Ascending aorta (tissue), 2 donors: Measurements from ENCODE around the gene KLF15. TPM values are rescaled to one million over a fixed set of nuclear protein-coding genes. Genes with fewer than 3 reads are reported as not detected.

ENCODE experiments used
- DNase-seq, 2 donors: peaks; one replicate each; pipeline ENCODE4 v3.0.0-alpha.2; 2019; ENCODE audit warnings: low spot score in 2 of 2
- H3K27ac ChIP-seq, 2 donors: fragments of 200-600 bp; sonication (generic); one replicate each; pipeline ENCODE4 v1.5.1; 2016 to 2017; ENCODE audit warnings: mild to moderate bottlenecking in 1 of 2
- H3K27me3 ChIP-seq: fragments of 200-600 bp; sonication (generic); one replicate; pipeline ENCODE4 v1.5.1; 2017
- H3K36me3 ChIP-seq, 2 donors: fragments of 200-600 bp; sonication (generic); one replicate each; pipeline ENCODE4 v1.5.1; 2016
- H3K4me1 ChIP-seq, 2 donors: fragments of 200-600 bp; sonication (generic); one replicate each; pipeline ENCODE4 v1.5.1; 2016 to 2017; ENCODE audit warnings: mild to moderate bottlenecking in 1 of 2
- H3K4me3 ChIP-seq, 2 donors: fragments of 200-600 bp; sonication (generic); one replicate each; pipeline ENCODE4 v1.5.1; 2016 to 2017; ENCODE audit warnings: mild to moderate bottlenecking in 1 of 2
- H3K9me3 ChIP-seq, 2 donors: fragments of 200-600 bp; sonication (generic); one replicate each; pipeline ENCODE4 v1.5.1; 2016
- CTCF ChIP-seq, 3 experiments: fragments of 200-600 bp in 2 of 3; fragments of 450-650 bp in 1 of 3; sonication (generic) in 2 of 3; IDR thresholded peaks; one replicate each; pipeline ENCODE4 v1.5.1; 2016 to 2019; ENCODE audit warnings: antibody characterized with exemption in 3 of 3, mild to moderate bottlenecking in 1 of 3, moderate library complexity in 1 of 3
- intact Hi-C: fragments of 100-400 bp; cut with DNase I; formaldehyde crosslinking; loops from one replicate; pipeline ENCODE4 v1.15.1; 2023
- total RNA-seq: library from RNA; depleted of rRNA; stranded (reverse); fragments of >200 nt; gene quantifications from one replicate; pipeline ENCODE4 v1.1.0, GENCODE V29; 2016

KLF15 gene
- total RNA-seq, 1 donor from 2014 or later: 74.0 TPM

GRCh38 chr3:126321490-126321889 lies 35.7 kb downstream of the KLF15 start:
- no peaks in the 10 kb centered on the region for H3K36me3 ChIP-seq
- no peak overlapping the region for H3K27ac ChIP-seq
- TF ChIP-seq CTCF (IDR thresholded peaks at IDR 0.05): no peak
- intact Hi-C loops: no loop called here
- H3K4me1 ChIP-seq: no peaks in the 10 kb centered on the region
- H3K4me3 ChIP-seq: no peak overlapping the region
- DNase-seq: peak in 1 of 2 donors; percentile 37
- H3K27me3 ChIP-seq: no peaks in the 10 kb centered on the region
- H3K9me3 ChIP-seq: peaks cover 0 to 9% of the 10 kb centered on the region in 2 donors

- peaks cover 0 to 5% of the 10 kb centered on the region in 2 donors for H3K9me3 ChIP-seq
- H3K27ac ChIP-seq: no peak overlapping the region
- H3K27me3 ChIP-seq: no peaks in the 10 kb centered on the region
- no peaks in the 10 kb centered on the region for H3K4me1 ChIP-seq
- no peak for TF ChIP-seq CTCF (IDR thresholded peaks at IDR 0.05)
- H3K36me3 ChIP-seq: no peaks in the 10 kb centered on the region
- intact Hi-C loops: no loop called here
- H3K4me3 ChIP-seq: no peak overlapping the region
- DNase-seq: peak in 1 of 2 donors; percentile 52
Measured at GRCh38 chr3:126320517-126321293, 36.5 kb downstream of the KLF15 start.

GRCh38 chr3:126319701-126320295 lies 37.4 kb downstream of the KLF15 start:
- no peak overlapping the region for H3K27ac ChIP-seq
- no peak for TF ChIP-seq CTCF (IDR thresholded peaks at IDR 0.05)
- peak in 1 of 2 donors; percentile 41 for DNase-seq
- no peaks in the 10 kb centered on the region for H3K4me1 ChIP-seq
- H3K4me3 ChIP-seq: no peak overlapping the region
- intact Hi-C loops: no loop called here
- H3K27me3 ChIP-seq: no peaks in the 10 kb centered on the region
- peaks cover 0 to 5% of the 10 kb centered on the region in 2 donors for H3K9me3 ChIP-seq
- H3K36me3 ChIP-seq: no peaks in the 10 kb centered on the region

GRCh38 chr3:126317029-126317996 lies 39.9 kb downstream of the KLF15 start:
- no peak overlapping the region for H3K27ac ChIP-seq
- H3K36me3 ChIP-seq: no peaks in the 10 kb centered on the region
- intact Hi-C loops: no loop called here
- H3K9me3 ChIP-seq: peaks cover 0 to 5% of the 10 kb centered on the region in 2 donors
- H3K4me3 ChIP-seq: no peak overlapping the region
- H3K27me3 ChIP-seq: no peaks in the 10 kb centered on the region
- TF ChIP-seq CTCF (IDR thresholded peaks at IDR 0.05): no peak
- peak in 1 of 2 donors; percentile 51 for DNase-seq
- H3K4me1 ChIP-seq: no peaks in the 10 kb centered on the region

GRCh38 chr3:126316501-126316939 lies 40.7 kb downstream of the KLF15 start:
- DNase-seq: peak in 1 of 2 donors; percentile 41
- Histone ChIP-seq H3K27me3 (no peaks in the 10 kb centered on the region), H3K4me1 (no peaks in the 10 kb centered on the region), H3K36me3 (no peaks in the 10 kb centered on the region), H3K27ac (no peak overlapping the region), H3K4me3 (no peak overlapping the region), H3K9me3 (peaks cover 0 to 5% of the 10 kb centered on the region in 2 donors)
- intact Hi-C loops: no loop called here
- TF ChIP-seq CTCF (IDR thresholded peaks at IDR 0.05): no peak
